Stimulated activated CD8-positive, alpha-beta memory T cell treated with anti-CD3 and anti-CD28 coated beads, Interleukin-4, amount 100 ng/mL, for 24 hours (primary cell): ENCODE data around the gene TSSK6.
"Not testable (repeated sequence)": the region's sequence is repeated elsewhere in the genome, so short reads cannot be mapped to it uniquely, and the experiment has no call there.

Experiments
- DNase-seq: peaks from one replicate; pipeline ENCODE4 v3.0.0-alpha.2; 2020; ENCODE audit warnings: low read depth

TSSK6 gene

DNA sequence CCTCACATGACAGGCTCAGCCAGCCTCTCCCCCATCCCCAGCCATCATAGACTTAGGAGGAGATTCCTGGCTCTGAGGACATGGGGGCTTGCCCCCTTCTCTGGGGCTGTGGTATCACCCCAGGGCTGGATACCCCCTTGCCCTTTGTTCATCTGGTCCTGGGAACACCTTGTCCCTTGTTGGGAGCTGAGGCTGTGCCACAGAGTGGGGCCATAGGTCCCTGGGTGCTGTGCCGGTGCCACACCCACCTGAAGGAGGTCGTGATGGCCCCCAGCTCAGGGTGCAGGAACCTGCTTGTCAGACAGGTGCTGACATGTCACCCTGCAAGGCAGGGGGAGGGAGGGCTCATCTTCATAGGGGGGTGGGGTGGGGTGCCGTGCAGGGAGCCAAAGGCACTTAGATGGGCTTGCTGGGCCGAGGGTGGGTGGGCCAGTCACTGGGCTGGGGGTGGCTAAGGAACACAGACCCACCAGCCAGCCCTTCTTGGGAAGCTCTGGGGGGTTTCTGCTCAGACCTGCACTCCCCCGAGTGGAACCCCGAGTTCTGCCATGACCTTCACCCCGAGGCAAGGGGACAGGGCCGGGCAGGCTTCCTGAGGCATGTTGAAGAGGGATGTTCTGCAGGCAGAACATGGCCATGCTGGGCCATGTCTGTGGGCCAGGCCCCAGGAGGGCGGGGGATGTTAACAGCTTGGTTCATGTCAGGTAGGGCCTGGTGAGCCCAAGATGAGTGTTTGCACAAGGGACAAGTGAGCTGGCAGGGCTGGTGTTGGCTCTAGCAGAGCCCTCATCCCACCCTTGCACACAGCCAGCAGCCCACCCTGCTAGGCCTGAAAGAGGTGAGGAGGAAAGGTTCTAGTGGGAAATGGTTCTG, 28.0 kb downstream of the TSSK6 start:
- DNase-seq = no peak

DNA sequence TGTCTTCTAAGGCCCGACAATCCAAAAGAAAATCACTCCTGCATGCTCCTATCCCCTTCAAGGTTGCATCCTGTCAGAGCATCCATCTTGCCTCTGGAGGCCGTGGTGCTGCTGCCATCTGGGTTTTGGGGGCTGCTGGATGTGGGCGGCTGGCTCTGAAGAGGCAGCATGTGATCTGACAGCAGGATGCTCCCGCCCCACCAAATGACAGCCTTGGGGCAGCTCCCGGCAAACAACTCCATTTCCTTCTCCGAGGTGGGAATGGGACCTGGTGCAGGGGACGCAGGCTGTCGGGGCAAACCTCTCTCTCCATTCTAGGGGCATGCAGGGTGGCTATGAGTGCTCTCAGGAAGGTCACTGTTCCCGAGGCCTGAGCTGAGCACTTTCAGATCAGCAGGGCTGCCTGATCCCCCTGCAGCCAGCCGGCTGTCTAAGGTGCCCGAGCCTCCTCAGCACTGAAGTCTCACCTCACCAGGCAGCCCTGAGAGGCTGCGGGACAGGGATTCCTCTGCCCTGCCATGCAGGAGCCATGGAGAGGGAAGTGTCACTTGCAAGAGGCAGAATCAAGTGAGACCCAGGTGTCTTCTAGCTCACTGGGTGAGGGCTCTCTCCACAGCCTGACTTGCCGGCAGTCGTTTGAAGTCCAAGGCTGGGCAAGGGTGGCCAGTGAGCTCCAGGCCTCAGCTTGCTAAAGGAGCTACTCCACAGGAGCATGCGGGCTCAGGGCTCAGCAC, 28.8 kb downstream of the TSSK6 start:
- no peak for DNase-seq

DNA sequence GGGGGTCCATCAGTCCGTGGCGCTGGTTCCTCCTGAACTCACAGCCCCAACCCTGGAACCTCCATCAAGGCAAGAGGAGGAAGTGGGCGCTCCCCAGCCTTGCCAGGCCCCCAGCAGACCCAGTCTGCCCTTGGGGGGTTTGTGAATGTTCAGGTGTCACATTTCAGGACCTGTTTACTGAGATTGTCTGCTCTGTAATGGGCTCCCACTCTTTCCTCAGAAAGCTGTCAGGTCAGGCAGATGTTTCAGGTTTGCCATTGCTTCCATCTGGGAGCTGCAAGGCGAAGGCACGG, 29.4 kb downstream of the TSSK6 start:
- DNase-seq = no peak

DNA sequence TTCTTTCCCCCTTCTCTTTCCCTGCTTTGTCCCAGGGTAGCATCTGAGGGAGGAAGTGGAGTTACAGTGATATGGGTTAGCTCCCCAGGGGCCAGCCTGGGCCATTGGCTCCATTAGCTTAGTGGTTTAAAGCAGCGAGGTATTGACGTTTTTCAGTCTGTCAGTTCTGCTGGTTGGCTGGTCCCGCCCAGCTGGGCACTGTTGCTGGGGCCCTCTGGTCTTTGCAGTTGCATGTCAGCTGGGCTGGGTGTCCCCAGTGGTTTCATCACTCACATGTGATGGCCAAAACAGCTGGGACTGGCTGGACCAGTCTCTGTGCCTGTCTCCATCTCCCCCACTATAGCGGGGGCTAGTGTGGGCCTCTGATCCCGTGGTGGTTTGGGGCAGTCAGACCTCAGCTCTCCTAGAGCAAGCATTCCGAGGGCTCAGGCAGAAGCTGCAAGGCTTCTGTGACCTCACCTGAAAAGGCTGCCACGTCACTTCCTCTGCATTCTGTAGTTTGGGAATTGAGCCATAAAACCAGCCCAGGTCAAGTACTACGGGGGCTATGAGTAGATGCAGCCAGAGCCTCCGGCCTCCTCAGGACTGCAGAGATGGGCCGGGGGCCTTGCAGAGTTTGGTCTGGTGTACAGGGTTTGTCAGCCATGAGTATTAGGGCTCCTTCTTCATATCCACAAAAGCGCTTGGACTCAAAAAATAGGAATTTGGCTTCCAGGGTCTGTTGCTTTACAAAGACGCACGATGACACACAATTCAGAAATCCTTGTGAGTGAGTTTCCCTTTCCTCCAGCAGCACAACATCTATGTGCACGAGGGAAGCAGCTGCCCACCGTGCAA, 30.0 kb downstream of the TSSK6 start:
- no peak for DNase-seq

DNA sequence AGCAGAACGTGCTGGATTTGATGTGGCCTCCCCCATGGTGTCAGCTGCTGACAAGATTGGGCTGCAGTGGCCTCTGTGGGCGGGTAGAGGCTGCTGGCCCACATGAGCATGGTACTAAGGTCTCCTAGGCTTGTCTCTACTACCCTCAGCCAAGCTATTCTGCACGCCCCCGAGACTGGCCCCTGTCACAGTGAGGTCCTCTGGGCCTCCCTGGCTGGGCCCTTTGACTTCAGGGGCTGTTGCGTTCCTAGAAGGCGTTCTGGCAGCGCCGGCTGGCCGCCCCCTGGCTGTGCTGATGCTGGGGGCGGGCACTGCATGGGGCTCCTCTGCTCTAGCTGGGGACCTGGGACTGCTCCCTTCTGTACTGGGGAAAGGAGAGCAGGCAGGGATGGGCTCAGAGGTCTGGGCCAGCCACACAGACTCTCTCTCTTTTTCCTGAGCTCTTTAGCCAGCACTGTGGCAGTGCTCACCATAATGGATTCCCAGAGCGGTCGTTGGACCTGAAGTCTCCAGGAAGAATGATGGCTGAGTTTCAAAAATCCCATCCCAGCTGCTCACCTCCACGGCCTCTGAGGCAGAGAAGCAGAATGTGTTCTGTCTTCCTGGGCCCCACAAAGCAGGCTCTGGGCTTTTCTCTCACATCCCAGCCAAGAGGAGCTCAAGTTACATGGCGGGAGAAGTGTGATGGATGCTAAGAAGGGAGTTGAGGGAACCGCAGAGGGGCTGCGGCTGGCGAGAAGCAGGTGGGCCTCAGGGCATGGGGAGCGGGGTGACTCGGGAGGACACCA, 32.3 kb downstream of the TSSK6 start:
- DNase-seq = no peak

DNA sequence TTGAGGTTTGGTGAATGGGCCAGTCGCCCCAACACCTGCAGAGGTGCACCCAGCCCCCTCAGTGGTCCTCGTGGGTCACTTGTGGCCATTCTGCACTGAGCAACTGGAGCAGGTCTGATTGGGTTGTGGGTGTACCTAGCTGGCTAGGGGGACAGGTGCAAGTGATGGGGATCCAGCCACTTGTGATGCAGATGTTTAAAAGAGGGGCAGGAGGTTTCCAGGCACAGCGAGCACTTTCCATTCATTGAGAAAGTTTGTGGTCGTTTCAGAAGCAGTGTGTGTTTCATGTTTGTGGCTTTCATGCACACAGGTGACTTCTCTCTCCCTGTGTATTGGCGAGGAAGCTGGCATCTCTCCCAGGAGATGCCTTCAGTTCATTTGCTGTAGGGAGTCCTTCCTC, 34.7 kb downstream of the TSSK6 start:
- DNase-seq = no peak

DNA sequence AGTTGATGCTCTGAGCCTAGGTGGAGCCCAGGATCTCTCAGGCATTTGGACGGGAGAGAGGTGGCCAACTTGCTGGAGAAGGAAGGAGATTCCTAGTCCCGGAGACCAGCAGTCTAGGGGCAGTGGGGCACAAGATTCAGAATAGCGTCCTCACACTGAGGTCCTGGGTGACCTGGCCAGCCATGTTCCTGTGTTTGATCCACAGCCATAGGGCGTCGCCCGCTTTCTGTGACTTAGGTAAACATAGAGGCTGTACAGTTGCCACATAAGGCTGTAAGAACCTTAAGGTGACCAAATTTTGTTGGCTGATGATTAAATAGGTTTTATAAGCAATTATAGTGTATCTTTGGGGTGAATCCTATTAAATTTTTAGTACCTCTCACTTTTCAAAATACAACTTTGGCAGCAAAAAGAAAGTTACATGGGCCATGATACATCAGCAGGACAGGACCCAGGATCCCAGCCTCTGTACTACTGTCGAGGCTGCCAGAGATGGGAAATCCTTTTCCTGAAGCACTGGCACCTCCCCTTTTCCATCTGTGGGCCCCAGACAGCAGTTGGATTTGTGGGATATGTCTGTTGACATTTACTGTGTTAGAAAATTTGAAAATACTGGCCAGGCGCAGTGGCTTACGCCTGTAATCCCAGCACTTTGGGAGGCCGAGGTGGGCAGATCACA, 37.5 kb downstream of the TSSK6 start:
- no peak for DNase-seq

DNA sequence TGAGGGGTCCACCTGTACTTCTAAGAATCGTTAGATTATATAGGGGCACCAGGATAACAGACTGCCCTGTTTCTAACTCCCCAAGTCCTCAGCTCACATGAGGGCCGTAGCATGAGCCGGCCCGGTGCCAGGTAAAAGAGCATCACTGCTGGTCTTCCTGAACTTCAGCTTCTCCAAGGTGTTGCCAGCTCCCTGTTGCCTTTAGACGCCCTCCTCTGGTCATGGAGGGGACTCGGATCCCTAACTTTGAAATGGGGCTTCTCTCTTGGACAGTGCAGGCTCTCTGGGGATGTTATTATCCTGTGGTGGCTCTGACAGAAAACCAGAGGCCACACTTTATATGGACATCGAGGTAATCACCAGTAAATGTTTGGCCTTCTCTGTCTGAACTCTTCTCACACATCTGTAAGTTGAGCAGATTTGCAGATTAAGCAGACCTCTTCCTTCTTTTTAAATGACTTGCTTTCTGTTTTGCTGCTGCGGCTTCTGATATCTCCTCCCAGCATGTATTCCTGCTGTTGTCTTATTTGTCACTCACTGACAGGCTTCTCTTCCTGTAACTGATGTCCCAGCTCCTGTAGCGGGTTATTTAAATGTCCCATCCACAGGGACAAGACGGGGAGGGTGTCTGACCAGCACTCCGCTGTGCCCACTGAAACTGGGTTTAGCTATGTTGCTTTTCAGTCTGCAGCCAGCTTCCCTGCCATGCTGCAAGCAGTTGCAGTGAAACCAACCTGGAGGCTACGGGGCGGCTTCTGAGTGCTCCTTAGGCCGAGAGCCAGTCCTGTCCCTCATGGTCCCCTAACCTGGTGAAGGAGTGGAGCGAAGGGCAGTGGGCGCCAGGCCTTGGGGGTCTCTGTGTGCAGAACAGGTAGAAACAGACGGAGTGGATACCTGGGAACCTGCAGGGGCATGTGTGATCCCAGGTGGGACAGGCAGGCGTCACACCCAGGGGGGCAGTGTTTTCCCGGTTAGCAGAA, 39.2 kb downstream of the TSSK6 start:
- DNase-seq = no peak

DNA sequence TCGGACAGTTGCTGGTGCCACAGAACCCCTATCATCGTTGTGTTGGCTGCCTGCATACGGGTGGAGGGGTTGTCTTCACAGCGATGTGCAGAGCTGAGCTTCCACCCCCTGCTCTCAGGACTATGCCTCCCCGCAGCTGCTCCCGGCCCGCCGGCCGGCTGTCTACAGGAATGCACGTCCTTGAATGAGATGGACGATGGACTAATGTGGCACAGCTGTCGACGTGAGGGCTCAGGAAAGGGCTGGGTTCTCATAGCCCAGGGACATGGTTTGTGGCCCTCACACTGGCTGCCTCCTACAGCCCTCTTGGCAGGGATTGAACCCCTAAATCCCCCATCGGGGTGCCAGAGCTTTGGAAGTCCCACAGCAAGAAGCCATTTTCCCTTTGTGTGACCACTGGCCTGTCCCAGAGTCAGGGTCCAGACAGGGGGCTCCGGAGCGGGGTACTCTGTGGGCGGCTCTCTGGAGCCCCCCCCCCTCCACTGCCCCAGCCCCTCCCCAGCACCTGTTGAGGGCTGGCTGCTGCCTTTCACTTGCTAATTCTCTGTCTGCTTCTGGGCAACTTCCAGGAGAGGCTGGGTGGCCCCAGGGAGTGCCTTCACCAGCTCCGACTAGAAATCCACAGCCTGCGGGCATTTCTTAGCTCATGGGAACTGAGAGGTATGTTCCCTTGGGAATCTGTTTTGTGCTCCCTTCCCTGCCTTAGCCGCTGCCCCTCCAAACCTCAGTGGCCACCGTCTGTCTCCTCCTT, 40.2 kb downstream of the TSSK6 start:
- DNase-seq = no peak

DNA sequence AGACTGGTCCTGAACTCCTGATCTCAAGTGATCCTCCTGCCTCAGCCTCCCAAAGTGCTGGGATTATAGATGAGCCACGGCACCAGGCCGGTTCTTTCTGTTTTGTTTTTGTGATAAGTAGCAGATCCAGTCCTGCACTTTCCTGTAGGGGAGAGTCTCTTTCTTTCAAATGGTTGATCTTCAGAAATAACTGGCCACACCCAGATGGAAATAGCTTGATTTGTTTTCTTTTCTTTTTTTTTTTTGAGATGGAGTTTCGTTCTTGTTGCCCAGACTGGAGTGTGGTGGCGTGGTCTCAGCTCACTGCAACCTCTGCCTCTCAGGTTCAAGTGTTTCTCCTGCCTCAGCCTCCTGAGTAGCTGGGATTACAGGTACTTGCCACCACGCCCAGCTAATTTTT, 43.2 kb downstream of the TSSK6 start:
- DNase-seq = not testable (repeated sequence)

DNA sequence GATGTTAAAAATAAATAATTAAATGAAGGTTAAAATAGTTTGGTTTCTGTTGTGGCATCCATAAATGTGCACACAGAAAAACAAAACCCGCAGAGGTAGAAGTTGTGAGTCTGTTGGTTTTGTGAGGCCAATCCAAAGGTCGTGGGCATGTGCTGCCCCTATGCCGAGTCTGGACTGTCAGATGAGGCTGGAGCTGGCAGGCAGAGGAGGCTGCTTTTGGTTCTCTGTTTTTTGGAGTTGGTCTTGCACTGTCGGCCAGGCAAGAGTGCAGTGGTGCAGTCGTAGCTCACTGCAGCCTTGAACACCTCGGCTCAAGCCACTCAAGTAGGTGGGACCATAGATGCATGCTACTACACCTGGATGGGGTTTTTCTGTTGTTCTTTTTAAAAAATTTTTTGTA, 43.7 kb downstream of the TSSK6 start:
- no peak for DNase-seq

DNA sequence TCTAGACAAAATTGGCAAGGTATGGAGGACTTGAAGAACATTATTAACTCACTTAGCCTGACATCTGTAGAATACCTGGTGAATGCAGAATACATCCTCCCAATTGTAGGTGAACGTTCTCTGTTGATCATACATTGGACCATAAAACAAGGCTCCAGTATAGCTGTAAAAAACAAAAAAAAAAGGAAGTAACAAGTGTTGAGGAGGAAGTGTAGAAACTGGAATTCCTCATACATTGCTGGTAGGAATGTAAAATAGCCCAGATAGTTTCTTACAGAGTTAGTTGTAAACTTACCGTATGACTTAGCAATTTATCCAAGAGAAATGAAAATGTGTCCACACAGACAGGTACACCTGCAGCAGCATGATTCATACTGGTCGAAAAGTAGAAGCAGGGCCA, 44.8 kb downstream of the TSSK6 start:
- DNase-seq = no peak

DNA sequence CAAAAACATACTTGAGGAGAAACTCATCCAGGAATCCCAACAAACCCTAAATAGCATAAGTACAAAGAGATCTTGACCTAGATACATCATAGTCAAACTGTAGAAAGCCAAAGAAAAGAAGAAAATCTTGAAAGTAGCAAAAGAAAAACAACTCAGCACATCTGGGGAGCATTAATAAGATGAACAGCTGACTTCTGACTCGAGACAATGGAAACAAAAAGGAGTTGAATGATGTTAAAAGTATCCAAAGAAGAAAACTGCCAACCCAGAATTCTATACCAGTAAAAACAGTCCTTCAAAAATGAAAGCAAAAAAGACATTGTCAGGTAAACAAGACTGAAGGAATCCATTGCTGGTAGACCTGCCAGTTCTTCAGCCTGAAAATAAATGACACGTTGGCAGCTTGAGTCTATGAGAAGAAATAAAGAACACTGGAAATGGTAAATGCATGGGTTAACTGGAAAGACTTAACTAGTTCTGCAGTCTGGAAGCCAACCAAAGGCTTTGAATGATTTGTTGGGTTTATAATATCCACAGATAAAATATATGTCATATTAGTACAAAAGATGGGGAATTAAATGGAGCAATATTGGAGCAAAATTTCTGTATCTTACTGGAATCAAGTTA, 46.8 kb downstream of the TSSK6 start:
- no peak for DNase-seq

DNA sequence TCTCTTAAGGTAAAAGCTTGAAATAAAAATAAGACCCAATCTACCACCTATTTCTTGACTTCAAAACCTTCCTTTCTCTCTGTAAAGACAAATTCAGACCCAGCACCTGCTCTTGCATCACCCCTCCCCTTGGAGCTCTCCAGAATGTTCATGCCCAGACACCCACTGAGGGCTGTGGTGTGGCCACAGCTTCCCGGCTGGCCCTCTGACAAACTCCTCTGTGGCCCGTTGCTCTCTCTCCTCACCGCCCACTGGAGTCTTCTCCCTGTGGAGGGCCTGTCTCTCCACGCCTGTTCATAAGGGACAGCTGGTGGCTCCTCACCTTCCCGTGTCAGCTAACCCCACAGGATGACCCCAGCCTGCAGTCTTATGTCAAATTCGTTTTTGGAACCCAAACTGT, 49.1 kb downstream of the TSSK6 start:
- DNase-seq = no peak

DNA sequence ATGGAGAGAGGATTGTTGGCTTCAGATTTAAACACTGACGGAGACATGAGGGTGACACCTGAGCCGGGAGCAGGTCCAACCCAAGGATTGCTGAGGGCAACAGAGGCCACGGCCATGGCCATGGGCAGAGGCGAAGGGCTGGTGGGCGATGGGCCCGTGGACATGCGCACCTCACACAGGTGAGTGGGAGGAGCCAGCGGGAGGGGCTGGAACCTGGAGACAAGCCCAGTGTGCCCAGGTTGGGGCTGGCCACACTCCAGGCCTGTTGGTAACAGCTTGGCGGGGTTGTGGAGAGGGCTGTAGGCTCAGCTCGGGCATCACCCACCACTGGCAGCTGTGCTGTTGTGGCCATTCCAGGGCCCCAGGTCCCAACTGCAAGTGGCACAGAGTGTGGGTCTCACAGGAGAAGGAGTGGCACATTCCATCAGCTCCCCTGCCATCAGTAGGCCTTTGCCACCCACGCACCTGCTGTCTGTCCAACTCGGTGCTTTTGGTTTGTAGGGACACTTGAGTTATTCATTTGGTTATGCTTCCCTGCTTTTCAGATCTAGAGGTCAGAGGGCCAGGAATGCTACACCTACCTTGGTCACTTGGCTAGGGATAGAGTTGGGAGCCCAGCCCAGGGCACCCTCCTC, 49.8 kb downstream of the TSSK6 start:
- no peak for DNase-seq

DNA sequence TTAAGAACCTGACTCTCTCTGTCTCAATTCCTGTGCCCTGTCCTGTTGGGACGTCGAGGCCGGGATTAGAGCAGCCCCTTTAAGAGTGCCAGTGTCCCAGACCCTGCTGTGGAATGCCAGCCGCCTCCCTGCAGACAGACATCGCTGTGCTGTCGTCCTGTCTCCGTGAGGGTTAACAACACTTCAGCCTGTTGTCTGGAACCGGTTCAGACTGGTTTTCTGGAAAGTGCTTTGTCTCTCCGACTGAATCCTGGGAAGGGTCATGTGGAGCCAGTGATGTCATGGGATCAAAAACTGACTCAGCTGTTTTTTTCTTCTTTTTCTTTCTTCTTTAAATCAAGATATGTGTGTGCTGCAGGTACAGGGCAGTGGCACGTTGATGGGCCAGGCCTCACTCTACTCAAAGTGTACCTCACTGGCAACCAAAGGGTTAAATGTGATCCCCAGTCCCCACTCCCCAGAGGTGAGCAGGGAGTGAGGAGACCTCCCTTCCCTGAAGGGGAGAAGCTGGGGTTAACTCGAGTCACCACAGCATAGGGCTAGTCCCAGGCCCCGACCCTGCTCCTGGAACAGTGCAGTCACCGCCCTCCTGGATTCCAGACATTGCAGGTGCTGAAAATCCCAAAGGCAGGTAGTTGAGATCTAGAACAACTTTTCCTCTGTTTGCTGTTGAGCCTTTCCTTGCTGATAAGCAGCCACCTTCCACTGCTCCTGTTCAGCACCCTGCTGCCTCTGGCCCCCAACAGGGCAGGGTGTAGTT, 50.8 kb downstream of the TSSK6 start:
- DNase-seq = no peak
